GM19099 (cell line): ENCODE measurements around the gene PRXL2B.

Source experiments
- POLR2A ChIP-seq: IDR thresholded peaks from 3 replicates; pipeline ENCODE4 v1.6.1; 2011; ENCODE audit warnings: low read depth; ENCODE audit not compliant: insufficient read length; ENCODE audit errors: extremely low read depth

The PRXL2B gene

DNA sequence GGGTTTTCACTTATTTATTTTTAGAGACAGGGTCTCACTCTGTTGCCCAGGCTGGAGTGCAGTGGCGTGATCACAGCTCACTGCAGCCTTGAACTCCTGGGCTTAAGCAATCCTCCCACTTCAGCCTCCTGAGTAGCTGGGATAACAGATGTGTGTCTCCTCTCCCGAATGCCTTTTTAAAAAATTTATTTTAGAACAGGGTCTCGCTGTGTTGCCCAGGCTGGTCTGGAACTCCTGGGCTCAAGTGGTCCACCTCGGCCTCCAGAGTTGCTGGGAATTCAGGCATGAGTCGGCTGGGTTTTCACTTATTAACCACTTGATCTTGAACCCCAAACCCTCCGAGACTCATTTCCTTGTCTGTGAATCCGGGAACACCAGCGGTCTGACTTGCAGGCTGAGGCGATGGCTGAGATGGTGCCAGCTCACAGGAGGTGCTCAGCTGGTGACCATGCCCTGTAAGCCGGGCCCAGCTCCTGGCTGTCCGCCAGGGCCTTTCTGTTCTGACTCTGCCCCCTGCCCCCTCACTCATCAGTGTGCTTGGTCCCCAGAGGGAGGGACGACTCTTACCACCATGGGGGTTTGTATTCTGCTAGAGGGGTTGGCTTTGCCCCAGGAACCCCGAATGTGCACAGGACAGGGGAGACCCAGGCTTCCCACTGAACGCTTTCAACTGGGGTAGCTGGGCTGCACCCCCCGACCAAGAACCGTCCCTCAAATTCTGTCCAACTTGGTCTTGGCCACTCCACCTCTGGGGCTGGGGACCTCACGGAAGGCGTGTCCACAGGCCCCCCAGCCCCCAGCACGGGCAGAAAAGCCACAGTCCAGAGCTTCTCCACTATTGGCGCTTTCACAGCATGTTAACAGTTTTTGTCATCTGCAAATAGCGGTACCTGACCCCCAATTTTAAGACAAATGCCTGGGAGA, 23.7 kb downstream of the PRXL2B start:
- no peak for TF ChIP-seq POLR2A

DNA sequence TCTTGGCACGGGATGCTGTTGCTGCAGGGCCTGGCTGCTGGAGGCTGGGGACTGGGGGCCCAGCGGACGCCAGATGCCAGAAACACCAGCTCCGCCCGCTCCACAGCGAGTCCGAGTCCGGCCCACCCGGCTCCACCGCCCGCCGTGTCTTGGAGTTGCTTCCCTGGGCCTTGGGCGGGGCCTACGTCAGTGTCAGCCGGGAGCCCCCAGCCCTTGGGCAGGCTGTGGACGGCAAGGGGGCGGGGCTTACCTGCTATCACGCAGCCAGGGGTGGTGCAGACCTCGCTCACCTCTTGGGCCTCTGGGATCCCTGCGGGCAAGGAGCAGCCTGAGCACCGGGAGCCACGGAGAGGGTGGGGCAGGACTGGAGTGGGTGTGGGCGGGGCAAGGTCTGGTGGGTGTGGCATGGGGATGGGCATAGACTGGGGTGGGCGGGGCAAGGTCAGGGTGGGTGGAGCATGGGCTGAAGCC, 24.5 kb downstream of the PRXL2B start:
- no peak for TF ChIP-seq POLR2A

DNA sequence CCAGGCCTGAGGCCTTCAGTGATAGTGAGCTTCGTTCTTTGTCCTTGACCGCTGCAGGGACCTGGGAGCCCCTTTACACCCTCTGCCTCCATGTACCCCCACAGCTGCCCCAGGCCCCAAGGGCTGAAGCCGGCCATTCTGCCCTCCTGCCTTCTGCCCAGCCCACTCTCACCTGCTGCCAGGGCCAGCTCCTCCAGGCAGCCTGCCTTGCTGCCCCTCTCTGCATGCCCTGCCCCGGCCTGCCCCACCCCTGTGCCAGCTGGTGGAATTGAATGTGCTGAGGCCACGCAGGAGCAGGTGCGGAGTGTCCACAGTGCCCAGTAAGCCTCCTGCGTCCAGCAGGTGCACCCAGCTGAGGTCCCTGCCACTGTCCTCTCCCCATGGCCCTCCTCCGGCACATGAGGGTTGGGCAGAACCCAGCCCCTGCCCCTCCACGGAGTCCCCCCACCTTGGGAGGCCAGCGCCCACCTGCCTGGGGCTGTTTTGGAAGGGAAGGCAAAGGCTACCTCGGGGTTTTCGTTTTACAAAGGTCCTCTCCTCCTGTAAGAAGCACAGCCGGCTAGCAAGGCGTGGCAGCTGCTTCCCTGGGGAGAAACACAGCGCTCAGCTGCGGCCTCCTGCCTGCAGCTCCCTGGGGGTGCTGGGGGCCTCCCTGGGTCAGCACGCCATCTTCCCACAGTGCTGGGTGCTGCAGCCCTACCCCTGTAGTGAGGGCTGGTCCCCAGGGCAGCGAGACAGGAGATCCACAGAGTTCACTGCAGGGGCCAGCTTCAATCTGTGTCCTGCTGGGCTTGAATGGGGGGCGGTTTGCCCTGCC, 25.3 kb downstream of the PRXL2B start:
- TF ChIP-seq POLR2A, result no peak

DNA sequence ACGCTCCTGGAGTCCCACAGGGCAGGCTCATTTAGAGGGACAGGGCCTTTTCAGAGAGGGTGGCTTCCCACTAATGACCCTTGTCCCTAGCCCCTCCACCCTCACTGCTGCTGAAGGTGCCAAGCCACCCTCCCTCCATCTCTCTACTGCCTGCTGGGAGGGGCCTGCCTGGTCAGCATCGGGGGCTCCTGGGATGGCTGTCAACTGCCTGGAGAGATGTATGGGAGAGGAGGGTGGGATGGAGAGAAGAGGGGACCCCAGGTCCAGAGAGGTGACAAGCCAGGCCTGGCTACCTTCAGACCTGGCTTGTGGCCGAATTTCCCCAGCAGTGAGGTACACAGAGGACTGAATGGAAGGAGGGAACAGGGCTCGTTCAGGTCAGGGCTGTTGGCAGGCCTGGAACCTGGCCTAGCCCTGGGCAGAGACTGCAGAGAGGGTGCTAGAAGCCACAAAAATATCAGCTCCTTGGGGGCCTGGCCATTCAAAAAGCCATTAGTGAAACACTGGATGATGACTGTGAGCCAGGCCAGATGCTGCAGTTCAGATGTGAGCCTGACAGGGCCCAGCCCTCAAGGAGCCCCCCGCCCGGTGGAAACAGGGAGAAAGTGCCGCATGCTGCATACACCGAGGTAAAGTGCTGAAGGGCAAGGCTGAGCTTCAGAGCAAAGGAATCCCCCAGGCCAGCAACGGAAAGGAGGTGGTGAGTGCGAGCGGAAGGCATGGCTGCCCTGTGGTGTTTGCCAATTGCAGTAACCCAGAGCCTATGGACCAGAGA, 26.2 kb downstream of the PRXL2B start:
- no peak for TF ChIP-seq POLR2A

DNA sequence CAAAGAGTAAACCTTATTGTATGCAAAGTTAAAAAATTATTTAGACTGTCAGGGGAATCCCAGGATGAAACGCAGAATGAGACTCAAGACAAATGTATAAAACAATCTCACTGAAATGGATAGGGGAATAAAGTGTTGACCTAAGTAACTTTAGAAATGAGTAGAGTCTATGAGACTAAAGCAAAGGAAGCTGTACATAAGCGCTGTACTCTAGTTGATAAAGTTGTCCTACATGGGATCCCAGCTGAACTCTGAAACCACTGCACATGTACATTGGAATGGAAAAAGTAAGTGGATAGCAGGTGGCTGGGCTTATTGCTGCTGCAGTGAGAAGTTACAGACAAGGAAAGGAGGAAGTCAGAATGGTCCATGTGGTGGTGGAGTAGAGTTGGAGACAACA, 27.6 kb downstream of the PRXL2B start:
- no peak for TF ChIP-seq POLR2A

DNA sequence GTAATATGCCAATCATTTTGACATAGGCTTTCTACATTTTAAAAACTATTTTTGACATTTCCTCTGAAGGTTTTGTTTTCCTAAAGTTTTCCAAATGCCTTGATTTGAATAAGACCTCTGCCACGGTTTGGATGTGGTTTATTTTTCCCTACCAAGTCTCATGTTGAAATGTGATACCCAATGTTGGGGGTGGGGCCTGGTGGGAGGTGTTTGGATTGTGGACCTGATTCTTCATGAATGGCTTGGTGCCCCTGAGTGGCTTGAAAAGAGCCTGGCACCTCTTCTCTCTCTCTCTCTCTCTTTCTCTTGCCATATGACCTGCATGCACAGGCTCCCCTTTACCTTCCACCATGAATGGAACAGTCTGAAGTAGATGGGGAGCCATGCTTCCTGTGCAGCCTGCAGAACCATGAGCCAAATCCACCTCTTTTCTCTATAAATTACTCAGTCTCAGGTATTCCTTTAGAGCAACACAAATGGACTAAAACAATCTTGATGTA, 31.4 kb downstream of the PRXL2B start:
- TF ChIP-seq POLR2A, result no peak

DNA sequence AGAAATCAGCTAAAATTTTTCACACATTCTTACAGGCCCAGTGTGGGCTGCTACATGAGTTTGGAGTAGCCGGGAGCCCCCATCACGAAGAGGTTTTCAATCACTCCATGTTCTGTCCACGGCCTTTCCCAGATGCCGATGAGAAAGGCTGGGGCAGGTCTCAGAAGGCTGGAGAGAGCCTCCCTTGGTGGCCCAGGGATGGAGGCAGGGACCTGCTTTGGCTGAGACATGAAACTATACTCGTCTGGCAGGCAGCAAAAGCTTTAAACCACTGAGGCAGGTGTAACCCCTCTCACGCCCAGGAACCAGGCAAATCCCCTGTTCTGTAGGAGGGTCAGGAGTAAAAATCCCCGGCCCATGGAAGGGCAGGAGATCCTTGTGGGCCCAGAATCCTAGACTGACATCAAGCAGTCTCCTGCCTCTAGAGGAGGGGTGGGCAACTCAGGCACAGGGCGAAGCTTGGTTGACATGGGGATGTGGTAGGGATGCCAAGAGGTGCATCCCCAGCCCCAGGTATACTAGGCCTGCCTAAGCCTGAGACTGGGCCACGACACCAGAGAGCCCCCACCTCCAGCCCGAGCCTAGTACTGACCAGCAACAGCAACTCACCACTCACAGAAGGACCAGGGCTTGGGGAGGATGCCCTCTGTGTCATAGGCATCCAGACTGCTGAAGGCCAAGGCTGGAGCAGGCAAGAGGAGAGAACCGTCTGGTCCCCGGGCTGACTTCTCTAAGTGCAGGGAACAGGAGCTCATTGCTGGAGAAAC, 37.2 kb downstream of the PRXL2B start:
- no peak for TF ChIP-seq POLR2A

DNA sequence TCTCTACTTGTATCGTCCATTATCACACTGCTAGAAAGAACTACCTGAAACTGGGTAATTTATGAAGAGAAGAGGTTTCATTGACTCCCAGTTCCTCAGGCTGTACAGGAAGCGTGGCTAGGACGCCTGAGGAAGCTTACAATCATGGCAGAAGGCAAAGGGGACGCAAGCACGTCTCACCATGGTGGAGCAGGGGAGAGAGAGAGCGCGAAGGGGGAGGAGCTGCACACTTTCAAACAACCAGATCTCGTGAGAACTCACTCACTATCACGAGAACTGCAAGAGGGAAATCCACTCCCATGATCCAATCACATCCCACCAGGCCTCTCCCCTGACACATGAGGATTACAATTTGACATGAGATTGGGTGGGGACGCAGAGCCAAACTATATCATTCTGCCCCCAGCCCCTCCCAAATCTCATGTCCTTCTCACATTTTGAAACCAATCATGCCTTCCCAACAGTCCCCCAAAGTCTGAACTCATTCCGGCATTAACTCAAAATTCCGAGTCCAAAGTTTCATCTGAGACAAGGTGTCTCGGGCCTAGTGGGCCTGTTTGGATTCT, 38.2 kb downstream of the PRXL2B start:
- TF ChIP-seq POLR2A, result no peak

DNA sequence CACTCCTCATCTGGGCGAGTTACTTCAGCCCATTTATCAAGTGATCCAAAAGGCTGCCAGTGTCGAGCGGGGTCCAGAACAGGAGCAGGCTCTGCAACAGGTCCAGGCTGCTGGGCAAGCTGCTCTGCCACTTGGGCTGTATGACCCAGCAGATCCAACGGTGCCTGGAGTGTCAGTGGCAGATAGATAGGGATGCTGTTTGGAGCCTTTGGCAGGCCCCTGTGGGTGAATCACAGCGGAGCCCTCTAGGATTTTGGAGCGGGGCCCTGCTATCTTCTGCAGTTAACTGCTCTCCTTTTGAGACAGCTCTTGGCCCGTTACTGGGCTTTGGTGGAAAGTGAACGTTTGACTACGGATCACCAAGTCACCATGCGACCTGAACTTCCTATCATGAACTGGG, 38.7 kb downstream of the PRXL2B start:
- TF ChIP-seq POLR2A, result no peak

DNA sequence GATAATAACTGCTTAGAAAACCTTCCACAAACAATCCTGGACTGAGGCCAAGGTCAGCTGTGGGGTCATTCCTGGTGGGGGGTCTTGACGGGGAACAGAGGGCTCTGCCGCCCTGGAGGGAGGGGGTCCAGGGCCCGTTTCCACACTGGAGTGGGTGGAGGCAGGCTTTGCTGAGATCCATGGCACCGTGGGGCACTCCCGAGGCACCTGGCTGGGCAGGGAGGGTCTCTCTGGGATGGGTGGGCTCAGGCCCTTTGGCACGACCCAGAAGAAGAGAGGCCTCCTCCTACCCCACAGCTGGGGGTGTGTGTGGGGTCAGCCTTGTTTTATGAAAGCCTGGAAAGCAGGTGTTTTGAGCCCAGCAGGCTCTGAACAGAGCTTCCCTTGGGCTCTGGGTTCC, 41.2 kb downstream of the PRXL2B start:
- TF ChIP-seq POLR2A, result no peak

DNA sequence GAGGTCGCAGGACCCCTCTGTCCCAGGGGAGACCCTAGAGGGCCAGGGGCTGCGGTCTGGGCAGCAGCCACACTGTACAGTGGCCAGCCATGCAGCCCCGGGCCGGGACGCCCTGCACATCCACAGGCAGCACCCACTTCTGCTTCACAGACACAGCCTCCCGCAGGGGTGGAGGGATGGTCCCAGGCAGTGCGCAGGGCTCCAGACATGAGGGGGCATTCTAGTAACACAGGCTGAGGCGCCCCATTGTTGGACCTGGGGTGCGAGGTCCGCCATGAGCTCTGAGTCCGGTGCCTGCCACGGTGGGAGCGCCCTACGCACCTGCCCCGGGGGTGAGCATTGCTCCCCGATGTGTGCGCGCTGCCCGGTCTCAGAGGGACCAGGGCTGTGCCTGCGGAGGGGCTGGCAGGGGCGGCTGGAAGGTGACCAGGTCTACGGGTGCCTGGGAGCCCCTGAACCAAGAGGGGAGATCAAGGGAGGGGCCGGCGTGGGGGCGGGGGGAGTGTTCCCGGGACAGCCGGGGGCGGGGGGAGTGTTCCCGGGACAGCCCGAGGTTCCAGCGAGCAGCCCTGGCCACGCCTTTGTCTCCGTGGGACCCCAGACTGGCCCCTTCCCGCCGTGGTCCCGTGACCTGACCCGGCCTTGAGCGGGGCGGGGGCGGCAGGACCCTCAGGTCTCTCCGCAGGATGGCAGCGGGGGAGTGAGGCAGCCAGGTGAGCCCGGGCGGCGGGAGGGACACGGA, 41.8 kb downstream of the PRXL2B start:
- no peak for TF ChIP-seq POLR2A

DNA sequence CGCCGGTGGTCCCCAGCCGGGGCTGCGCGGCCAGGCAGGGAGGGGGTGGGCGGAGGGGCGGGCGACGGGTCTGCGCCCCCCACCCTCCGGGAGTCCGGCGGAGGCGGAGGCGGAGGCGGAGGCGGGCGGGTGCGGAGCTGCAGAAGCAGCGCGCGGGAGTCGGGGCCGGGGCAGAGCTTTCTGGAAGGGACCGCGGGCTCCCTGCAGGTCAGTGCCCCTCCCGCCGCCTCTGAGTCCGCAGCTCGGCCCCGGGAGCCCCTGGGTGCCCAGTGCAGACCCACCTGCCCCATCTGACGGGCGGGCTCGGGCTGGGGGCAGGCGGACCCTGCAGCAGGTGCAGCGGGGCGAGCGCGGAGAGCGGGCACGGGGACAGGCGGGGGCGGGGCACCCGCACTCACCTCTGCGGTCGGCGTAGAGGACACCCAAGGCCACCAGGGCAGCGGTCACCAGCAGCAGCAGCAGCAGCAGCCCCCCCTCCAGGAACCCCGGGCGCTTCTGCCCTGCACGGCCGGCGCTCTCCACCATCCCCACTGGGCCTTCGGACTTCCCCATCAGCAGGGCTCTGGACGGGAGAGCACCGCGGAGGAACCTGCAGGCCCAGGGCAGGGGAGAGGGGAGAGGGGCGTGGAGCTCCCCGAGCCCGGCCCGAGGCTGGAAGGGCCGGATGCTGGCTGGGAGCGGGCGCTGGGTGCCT, 42.5 kb downstream of the PRXL2B start:
- TF ChIP-seq POLR2A, result no peak

DNA sequence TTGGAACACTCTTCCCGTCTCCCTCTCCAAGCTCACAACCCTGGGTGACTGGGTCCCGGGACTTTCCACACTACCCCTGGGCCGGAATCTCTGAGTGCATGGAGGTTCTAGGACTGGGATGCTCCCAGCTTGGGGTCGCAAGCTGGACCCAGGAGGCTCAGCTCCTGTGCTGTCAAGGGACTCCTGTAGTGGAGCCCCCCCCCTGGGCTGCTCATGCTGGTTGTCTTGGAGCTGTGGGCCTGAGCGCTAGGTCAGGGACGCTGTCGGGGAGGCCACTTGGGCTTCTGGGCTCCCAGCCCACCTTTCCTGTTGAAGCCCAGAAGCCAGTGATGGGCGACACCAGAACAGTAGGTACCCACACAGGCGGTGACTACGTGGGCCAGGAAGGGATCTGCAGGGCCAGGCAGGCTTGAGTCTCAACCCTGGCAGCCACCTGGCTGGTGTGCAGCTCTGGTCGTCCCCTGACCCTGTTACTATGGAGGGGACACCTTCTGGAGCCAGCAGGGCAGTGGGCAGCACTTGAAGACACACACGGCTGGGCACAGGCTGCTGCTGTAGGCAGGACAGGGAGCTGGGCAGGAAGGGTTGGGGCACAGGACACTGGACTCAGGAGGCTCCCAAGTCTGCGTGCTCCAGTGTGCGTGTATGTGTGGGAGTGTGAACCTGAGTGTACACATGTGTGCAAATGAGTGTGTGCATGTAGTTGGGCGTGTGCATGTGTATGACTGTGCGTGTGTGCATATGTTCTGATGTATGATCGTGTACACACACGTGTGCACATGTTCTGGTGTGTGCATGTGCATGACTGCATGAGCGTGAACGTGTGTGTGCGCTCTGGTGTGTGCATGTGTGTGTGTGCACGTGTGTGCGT, 43.3 kb downstream of the PRXL2B start:
- TF ChIP-seq POLR2A, result no peak
